Endodermal cell (in vitro differentiated cells): ENCODE data around the gene ABCA4. TPM values are rescaled to one million over a fixed set of nuclear protein-coding genes. Genes with fewer than 3 reads are reported as not detected.
A peak's percentile ranks its signal among the peaks of the same experiment; 100 is the strongest.

Source experiments
- DNase-seq: peaks from one replicate; pipeline ENCODE4 v3.0.0-alpha.2; 2017
- H3K27ac ChIP-seq: 2 replicates; pipeline ENCODE4 v1.5.1; 2013; ENCODE audit warnings: mild to moderate bottlenecking, low read depth, low read length, moderate library complexity
- H3K27me3 ChIP-seq: 2 replicates; pipeline ENCODE4 v1.6.1; 2013; ENCODE audit warnings: mild to moderate bottlenecking, low read length, moderate library complexity; ENCODE audit not compliant: insufficient read depth, control insufficient read depth, poor library complexity, severe bottlenecking
- H3K36me3 ChIP-seq: 2 replicates; pipeline ENCODE4 v1.7.0; 2013; ENCODE audit warnings: mild to moderate bottlenecking, low read length, moderate library complexity; ENCODE audit not compliant: control insufficient read depth, insufficient read depth
- H3K4me1 ChIP-seq: one replicate; pipeline ENCODE4 v1.7.0; 2013; ENCODE audit warnings: low read length; ENCODE audit not compliant: control insufficient read depth, insufficient read depth
- H3K4me3 ChIP-seq: 2 replicates; pipeline ENCODE4 v1.5.1; 2013; ENCODE audit warnings: mild to moderate bottlenecking, low read length, moderate library complexity
- H3K9ac ChIP-seq: 2 replicates; pipeline ENCODE4 v1.6.1; 2013; ENCODE audit warnings: mild to moderate bottlenecking, low read length, moderate library complexity; ENCODE audit not compliant: poor library complexity, severe bottlenecking; ENCODE audit errors: extremely low read depth
- H3K9me3 ChIP-seq: 2 replicates; pipeline ENCODE4 v1.6.1; 2013; ENCODE audit warnings: mild to moderate bottlenecking, low read length, moderate library complexity; ENCODE audit not compliant: control insufficient read depth
- H3K27ac Mint-ChIP-seq: 2 replicates; pipeline ENCODE4 v1.8.0; 2020; ENCODE audit warnings: mixed read lengths
- H3K27me3 Mint-ChIP-seq: 2 replicates; pipeline ENCODE4 v1.8.0; 2021; ENCODE audit warnings: mild to moderate bottlenecking, mixed read lengths; ENCODE audit not compliant: insufficient read depth
- H3K36me3 Mint-ChIP-seq: 2 replicates; pipeline ENCODE4 v1.8.0; 2020; ENCODE audit warnings: low read depth, mixed read lengths
- H3K4me1 Mint-ChIP-seq: 2 replicates; pipeline ENCODE4 v1.8.0; 2020; ENCODE audit warnings: mixed read lengths
- H3K4me3 Mint-ChIP-seq: 2 replicates; pipeline ENCODE4 v1.8.0; 2020; ENCODE audit warnings: mild to moderate bottlenecking, moderate library complexity, mixed read lengths
- H3K9me3 Mint-ChIP-seq: 2 replicates; pipeline ENCODE4 v1.8.0; 2020; ENCODE audit warnings: mild to moderate bottlenecking, mixed read lengths
- WGBS, 2 experiments: methylation state at CpG; one replicate each; pipeline versions ENCODE4 v1.1.5 to v1.1.7; 2013; ENCODE audit warnings: missing lambda C conversion rate in 2 of 2, mixed read lengths in 1 of 2; ENCODE audit not compliant: insufficient coverage in 1 of 2, insufficient read length in 1 of 2; 5-methylcytosine and 5-hydroxymethylcytosine counted together
- total RNA-seq, 2 donors: library from RNA; stranded (reverse); fragmentation: NEBNext Ultra II Directional in 1 of 2; extraction: Animal tissue kit (Norgen Biotek cat#: 25700) in 1 of 2; gene quantifications; 2 replicates in 1 of 2; 3 replicates in 1 of 2; pipeline ENCODE4 v1.2.1, GENCODE V29; 2021
- TF ChIP-seq, protein P1 (sequence below): fragments of 200-600 bp; sonication (generic); conservative IDR thresholded peaks from 2 replicates; pipeline ENCODE4 v1.5.0; 2021; ENCODE audit warnings: antibody characterized with exemption, mild to moderate bottlenecking

ABCA4 gene
- total RNA-seq, 2 donors from 2014 or later = 1.6 to 1.7 TPM

DNA sequence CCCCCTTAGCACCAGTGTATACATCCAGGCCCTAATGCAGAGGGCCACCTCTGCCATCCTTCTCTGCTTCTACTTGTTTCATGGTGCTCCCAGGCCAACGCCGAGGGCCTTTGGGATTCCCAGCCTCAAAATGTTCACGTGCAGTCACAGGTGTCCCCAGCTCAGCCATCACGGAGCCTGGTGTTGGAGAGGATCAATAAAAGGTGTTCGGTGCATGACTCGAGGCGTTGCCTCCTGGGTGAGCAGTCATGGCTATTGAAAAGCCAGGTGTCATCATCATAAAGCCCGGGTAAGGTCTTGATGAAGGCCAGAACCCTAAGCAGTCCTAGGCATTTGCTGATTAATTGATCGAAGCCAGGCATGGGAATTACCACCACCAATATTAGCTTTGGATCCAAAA, 76.1 kb downstream of the ABCA4 start:
- Mint-ChIP-seq H3K4me3 (no peak overlapping the region), H3K9me3 (no peaks in the 10 kb centered on the region), H3K27me3 (no peaks in the 10 kb centered on the region), H3K27ac (peak overlapping the region; percentile 42), H3K36me3 (no peaks in the 10 kb centered on the region), H3K4me1 (peaks cover 32% of the 10 kb centered on the region)
- Histone ChIP-seq H3K27me3 (no peaks in the 10 kb centered on the region), H3K9me3 (no peaks in the 10 kb centered on the region), H3K9ac (no peak overlapping the region), H3K27ac (no peak overlapping the region), H3K36me3 (no peaks in the 10 kb centered on the region), H3K4me3 (no peak overlapping the region), H3K4me1 (peaks cover 16% of the 10 kb centered on the region)
- TF ChIP-seq, protein P1, sequence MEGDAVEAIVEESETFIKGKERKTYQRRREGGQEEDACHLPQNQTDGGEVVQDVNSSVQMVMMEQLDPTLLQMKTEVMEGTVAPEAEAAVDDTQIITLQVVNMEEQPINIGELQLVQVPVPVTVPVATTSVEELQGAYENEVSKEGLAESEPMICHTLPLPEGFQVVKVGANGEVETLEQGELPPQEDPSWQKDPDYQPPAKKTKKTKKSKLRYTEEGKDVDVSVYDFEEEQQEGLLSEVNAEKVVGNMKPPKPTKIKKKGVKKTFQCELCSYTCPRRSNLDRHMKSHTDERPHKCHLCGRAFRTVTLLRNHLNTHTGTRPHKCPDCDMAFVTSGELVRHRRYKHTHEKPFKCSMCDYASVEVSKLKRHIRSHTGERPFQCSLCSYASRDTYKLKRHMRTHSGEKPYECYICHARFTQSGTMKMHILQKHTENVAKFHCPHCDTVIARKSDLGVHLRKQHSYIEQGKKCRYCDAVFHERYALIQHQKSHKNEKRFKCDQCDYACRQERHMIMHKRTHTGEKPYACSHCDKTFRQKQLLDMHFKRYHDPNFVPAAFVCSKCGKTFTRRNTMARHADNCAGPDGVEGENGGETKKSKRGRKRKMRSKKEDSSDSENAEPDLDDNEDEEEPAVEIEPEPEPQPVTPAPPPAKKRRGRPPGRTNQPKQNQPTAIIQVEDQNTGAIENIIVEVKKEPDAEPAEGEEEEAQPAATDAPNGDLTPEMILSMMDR = no peak
- 87 to 95% methylated on average over 7 to 9 of the region's 9 CpGs for WGBS, 2 experiments
- no peak for DNase-seq

DNA sequence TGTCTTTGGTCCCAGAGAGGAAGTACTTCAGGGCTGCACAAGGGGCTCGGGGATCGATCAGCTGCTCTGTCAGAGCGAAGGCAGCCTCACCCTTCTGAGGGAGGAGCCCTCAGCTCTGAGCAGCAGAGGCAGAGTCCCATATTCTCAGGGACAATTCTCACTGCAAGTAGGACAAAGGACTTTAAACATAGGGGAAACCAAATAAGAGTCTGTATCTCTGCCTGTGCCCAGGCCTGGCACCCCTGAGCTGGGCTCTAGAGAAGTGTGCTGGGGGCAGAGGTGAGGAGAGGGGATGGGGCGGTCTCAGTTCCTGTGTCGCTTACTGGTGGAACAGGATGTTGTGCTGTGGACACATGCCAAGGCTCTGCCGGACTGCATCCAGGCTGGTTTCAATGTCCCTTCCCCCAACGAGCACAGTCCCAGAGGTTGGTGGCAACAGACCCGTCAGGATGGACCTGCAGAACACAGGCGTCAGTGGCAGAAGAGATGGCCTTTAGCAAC, 76.6 kb downstream of the ABCA4 start:
- Histone ChIP-seq H3K4me3 (no peak overlapping the region), H3K9me3 (no peaks in the 10 kb centered on the region), H3K36me3 (no peaks in the 10 kb centered on the region), H3K4me1 (peaks cover 13% of the 10 kb centered on the region), H3K27ac (no peak overlapping the region), H3K27me3 (no peaks in the 10 kb centered on the region), H3K9ac (no peak overlapping the region)
- Mint-ChIP-seq H3K4me1 (peaks cover 31% of the 10 kb centered on the region), H3K27ac (no peak overlapping the region), H3K4me3 (no peak overlapping the region), H3K9me3 (no peaks in the 10 kb centered on the region), H3K36me3 (no peaks in the 10 kb centered on the region), H3K27me3 (no peaks in the 10 kb centered on the region)
- TF ChIP-seq, protein P1 = no peak
- WGBS, 2 experiments = 91 to 100% methylated on average over 7 to 9 of the region's 9 CpGs
- DNase-seq = no peak

DNA sequence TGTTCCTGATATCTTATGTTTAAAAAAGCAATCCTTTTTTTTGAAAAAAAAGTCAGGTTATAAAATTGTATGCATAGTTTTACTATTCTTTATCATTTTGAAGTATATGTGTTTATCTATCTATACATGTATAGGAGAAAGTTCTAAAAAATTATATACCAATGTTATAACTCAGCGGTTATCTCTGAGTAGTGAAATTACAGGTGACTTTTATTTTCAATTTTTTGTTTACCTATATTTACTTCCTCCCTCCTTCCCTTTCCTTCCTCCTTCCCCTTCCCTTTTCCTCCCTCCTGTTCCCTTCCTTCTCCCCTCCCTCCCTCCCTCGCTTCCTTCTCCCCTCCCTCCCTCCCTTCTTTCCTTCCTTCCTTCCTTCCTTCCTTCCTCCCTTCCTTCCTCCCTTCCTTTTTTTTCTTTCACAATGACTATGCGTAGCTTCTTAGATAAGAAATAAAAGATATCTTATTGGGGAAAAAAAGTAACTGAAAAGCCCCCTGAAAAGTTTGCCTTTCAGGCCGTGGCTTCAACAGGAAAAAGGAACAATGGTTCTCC, 77.1 kb downstream of the ABCA4 start:
- no peaks in the 10 kb centered on the region for H3K9me3 ChIP-seq
- H3K27me3 ChIP-seq = no peaks in the 10 kb centered on the region
- peaks cover 31% of the 10 kb centered on the region for H3K4me1 Mint-ChIP-seq
- no peaks in the 10 kb centered on the region for H3K36me3 Mint-ChIP-seq
- no peaks in the 10 kb centered on the region for H3K36me3 ChIP-seq
- H3K4me3 ChIP-seq = no peak overlapping the region
- TF ChIP-seq, protein P1 = no peak
- no peak overlapping the region for H3K4me3 Mint-ChIP-seq
- 55 to 89% methylated on average over 1 to 2 of the region's 4 CpGs for WGBS, 2 experiments
- H3K27ac Mint-ChIP-seq = no peak overlapping the region
- no peak overlapping the region for H3K27ac ChIP-seq
- no peak for DNase-seq
- no peaks in the 10 kb centered on the region for H3K27me3 Mint-ChIP-seq
- H3K4me1 ChIP-seq = peaks cover 9% of the 10 kb centered on the region
- H3K9ac ChIP-seq = no peak overlapping the region
- H3K9me3 Mint-ChIP-seq = no peaks in the 10 kb centered on the region
